ENCODE data around the gene JUND.

The JUND gene

GRCh38 chr19:18291019-18291524 is 9.7 kb upstream of the JUND start:
- DNase-seq, result peak in 2 of 56 donors; percentile 34 to 54

- peak in 1 of 56 donors; percentile 11 for DNase-seq
These were observed 9.0 kb upstream of the JUND start for GRCh38 chr19:18290302-18291018.

GRCh38 chr19:18289471-18290301 is 8.3 kb upstream of the JUND start:
- DNase-seq, result no peak

- DNase-seq, result no peak
These were observed 6.7 kb upstream of the JUND start for GRCh38 chr19:18287836-18288772.

- DNase-seq, result no peak
These were observed 5.7 kb upstream of the JUND start for GRCh38 chr19:18286973-18287635.

GRCh38 chr19:18284712-18285360 is 3.4 kb upstream of the JUND start:
- no peak for DNase-seq

- no peak for DNase-seq
These were observed 1.9 kb upstream of the JUND start for GRCh38 chr19:18283338-18283737.

- no peak for DNase-seq
These were observed 1.3 kb upstream of the JUND start for GRCh38 chr19:18282788-18283141.

GRCh38 chr19:18282021-18282787 is 782 bp upstream of the JUND start:
- DNase-seq, result peak in 11 of 56 donors; percentile 52 to 98 (median 68)

GRCh38 chr19:18280247-18281081 is 958 bp downstream of the JUND start:
- peak in 54 of 56 donors; percentile 12 to 79 (median 56) for DNase-seq

GRCh38 chr19:18279516-18280246 is 1.7 kb downstream of the JUND start:
- DNase-seq, result peak in 55 of 56 donors; percentile 48 to 95 (median 86)

GRCh38 chr19:18279266-18279515 is 2.2 kb downstream of the JUND start:
- no peak for DNase-seq

GRCh38 chr19:18278521-18279265 is 2.7 kb downstream of the JUND start:
- DNase-seq, result peak in 4 of 56 donors; percentile 6 to 32 (median 23)

- DNase-seq, result peak in 52 of 56 donors; percentile 6 to 87 (median 58)
These were observed 6.6 kb downstream of the JUND start for GRCh38 chr19:18274781-18275356.

GRCh38 chr19:18274219-18274780 is 7.1 kb downstream of the JUND start, which contains the start of gene IQCN:
Gene IQCN (minus strand): TSS chr19:18274452. CDS start chr19:18269478, 4,974 bp downstream.
- DNase-seq, result peak in 2 of 56 donors; percentile 21 to 40

- DNase-seq, result no peak
These were observed 7.7 kb downstream of the JUND start for GRCh38 chr19:18273561-18274218.

Data from amygdala (tissue), 56 donors.